ENCODE results near the gene UTP14C.
"Not testable (repeated sequence)": the region's sequence is repeated elsewhere in the genome, so short reads cannot be mapped to it uniquely, and the experiment has no call there.

The UTP14C gene

GRCh38 chr13:52016296-52016695, 8.2 kb upstream of the UTP14C start:
- Mint-ChIP-seq H3K27ac (no peak overlapping the region), H3K9me3 (no peaks in the 10 kb centered on the region), H3K4me3 (no peak overlapping the region), H3K36me3 (peaks cover 53% of the 10 kb centered on the region), H3K4me1 (peaks cover 23% of the 10 kb centered on the region), H3K27me3 (peaks cover 3% of the 10 kb centered on the region)
- no peak for ATAC-seq

DNA sequence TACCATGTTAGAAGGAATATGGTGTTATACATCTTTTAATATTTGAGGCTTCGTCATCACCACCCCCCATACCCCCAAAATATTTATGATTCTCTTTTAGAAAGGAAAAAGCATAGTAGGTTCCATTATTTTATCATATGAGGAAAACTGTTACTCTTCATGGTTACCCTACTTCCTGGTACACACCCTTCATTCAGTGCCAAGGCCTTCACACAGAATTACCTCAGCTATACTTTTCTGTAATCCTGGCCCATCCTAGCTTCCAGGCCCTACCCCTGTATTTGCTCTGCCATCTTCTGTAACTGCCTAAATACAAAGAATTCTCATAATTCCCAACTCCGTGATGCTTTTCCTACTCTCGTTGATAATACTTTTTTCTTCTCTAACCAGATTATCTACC, 4.3 kb upstream of the UTP14C start:
- Mint-ChIP-seq H3K4me1 (peaks cover 19% of the 10 kb centered on the region), H3K27ac (no peak overlapping the region), H3K9me3 (no peaks in the 10 kb centered on the region), H3K27me3 (no peaks in the 10 kb centered on the region), H3K36me3 (peaks cover 78% of the 10 kb centered on the region), H3K4me3 (no peak overlapping the region)
- no peak for ATAC-seq

- peaks cover 38% of the 10 kb centered on the region for H3K4me1 Mint-ChIP-seq
- no peak for ATAC-seq
- no peak overlapping the region for H3K27ac Mint-ChIP-seq
- H3K27me3 Mint-ChIP-seq = no peaks in the 10 kb centered on the region
- H3K9me3 Mint-ChIP-seq = peaks cover 10% of the 10 kb centered on the region
- H3K4me3 Mint-ChIP-seq = no peak overlapping the region
- peaks cover 80% of the 10 kb centered on the region for H3K36me3 Mint-ChIP-seq
Measured at GRCh38 chr13:52022356-52022755, 2.1 kb upstream of the UTP14C start.

GRCh38 chr13:52025475-52026245, 1.2 kb downstream of the UTP14C start:
- Mint-ChIP-seq H3K27me3 (no peaks in the 10 kb centered on the region), H3K4me3 (no peak overlapping the region), H3K4me1 (peaks cover 29% of the 10 kb centered on the region), H3K27ac (no peak overlapping the region), H3K9me3 (peaks cover 13% of the 10 kb centered on the region), H3K36me3 (peaks cover 83% of the 10 kb centered on the region)
- ATAC-seq = no peak

DNA sequence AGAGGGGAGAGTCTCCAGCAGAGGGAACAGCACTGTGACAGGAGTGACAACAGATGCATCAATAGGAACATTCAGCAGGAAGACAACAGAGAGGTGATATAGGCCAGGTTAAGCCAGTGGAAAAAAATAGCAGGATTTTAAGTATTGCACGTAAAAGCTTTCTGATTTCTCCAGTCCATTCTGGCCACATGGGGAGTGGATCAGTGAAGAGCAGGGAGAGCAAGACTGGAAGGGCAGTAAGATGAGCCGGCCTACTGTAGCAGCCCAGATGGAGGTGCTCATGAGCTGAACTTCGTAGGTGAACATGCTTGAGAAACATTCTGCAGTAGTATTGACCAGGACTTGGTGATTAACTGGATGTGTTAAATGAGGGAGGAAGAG, 1.7 kb downstream of the UTP14C start:
- H3K4me3 Mint-ChIP-seq = no peak overlapping the region
- H3K4me1 Mint-ChIP-seq = peaks cover 29% of the 10 kb centered on the region
- H3K36me3 Mint-ChIP-seq = peaks cover 81% of the 10 kb centered on the region
- H3K9me3 Mint-ChIP-seq = peaks cover 13% of the 10 kb centered on the region
- ATAC-seq = no peak
- no peaks in the 10 kb centered on the region for H3K27me3 Mint-ChIP-seq
- no peak overlapping the region for H3K27ac Mint-ChIP-seq

- ATAC-seq = no peak
- no peaks in the 10 kb centered on the region for H3K27me3 Mint-ChIP-seq
- H3K36me3 Mint-ChIP-seq = peaks cover 75% of the 10 kb centered on the region
- no peak overlapping the region for H3K4me3 Mint-ChIP-seq
- no peak overlapping the region for H3K27ac Mint-ChIP-seq
- peaks cover 29% of the 10 kb centered on the region for H3K4me1 Mint-ChIP-seq
- peaks cover 13% of the 10 kb centered on the region for H3K9me3 Mint-ChIP-seq
Measured at GRCh38 chr13:52027832-52028231, 3.3 kb downstream of the UTP14C start.

GRCh38 chr13:52029569-52029968, 5.1 kb downstream of the UTP14C start:
- ATAC-seq = no peak
- H3K4me3 Mint-ChIP-seq = no peak overlapping the region
- peaks cover 13% of the 10 kb centered on the region for H3K9me3 Mint-ChIP-seq
- H3K27me3 Mint-ChIP-seq = no peaks in the 10 kb centered on the region
- no peak overlapping the region for H3K27ac Mint-ChIP-seq
- peaks cover 29% of the 10 kb centered on the region for H3K4me1 Mint-ChIP-seq
- H3K36me3 Mint-ChIP-seq = peaks cover 62% of the 10 kb centered on the region

DNA sequence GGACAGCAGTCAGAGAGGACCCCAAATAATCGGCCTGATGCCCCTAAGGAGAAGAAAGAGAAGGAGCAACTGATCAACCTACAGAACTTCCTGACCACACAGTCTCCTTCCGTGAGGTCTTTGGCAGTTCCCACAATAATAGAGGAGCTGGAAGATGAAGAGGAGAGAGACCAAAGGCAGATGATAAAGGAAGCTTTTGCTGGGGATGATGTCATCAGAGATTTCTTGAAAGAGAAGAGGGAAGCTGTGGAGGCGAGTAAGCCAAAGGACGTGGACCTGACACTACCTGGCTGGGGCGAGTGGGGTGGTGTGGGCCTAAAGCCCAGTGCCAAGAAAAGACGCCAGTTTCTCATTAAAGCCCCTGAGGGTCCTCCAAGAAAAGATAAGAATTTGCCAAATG, 5.9 kb downstream of the UTP14C start:
- H3K27me3 Mint-ChIP-seq, H3K4me3 Mint-ChIP-seq, H3K27ac Mint-ChIP-seq, ATAC-seq: not testable (repeated sequence)
- Mint-ChIP-seq H3K4me1 (peaks cover 25% of the 10 kb centered on the region), H3K9me3 (peaks cover 13% of the 10 kb centered on the region), H3K36me3 (peaks cover 59% of the 10 kb centered on the region)

GRCh38 chr13:52033039-52033438, 8.5 kb downstream of the UTP14C start:
- Mint-ChIP-seq H3K36me3 (peaks cover 42% of the 10 kb centered on the region), H3K4me1 (peaks cover 6% of the 10 kb centered on the region), H3K27ac (no peak overlapping the region), H3K9me3 (peaks cover 3% of the 10 kb centered on the region), H3K4me3 (no peak overlapping the region), H3K27me3 (no peaks in the 10 kb centered on the region)
- no peak for ATAC-seq

- Mint-ChIP-seq H3K27me3 (no peaks in the 10 kb centered on the region), H3K9me3 (peaks cover 7% of the 10 kb centered on the region), H3K4me3 (no peak overlapping the region), H3K27ac (no peak overlapping the region), H3K4me1 (no peaks in the 10 kb centered on the region), H3K36me3 (peaks cover 42% of the 10 kb centered on the region)
- no peak for ATAC-seq
Measured at GRCh38 chr13:52034616-52035226, 10.2 kb downstream of the UTP14C start.

DNA sequence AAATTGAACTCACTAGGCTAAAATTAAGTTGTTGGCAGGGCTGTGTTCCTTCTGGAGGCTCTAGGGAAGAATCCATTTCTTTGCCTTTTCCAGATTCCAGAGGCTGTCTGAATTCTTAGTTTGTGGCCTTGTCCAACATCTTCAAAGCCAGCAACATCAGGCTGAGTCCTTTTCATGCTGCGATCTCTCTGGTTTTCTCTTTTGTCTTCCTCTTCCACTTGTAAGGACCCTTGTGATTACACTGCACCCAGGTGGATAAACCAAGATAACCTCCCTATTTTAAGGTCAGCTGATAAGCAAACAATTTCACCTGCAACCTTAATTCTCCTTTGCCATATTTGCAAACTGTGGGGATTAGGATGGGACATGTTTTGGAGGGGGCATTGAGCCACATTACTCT, 11.5 kb downstream of the UTP14C start:
- Mint-ChIP-seq H3K27ac (no peak overlapping the region), H3K4me3 (no peak overlapping the region), H3K27me3 (no peaks in the 10 kb centered on the region), H3K9me3 (peaks cover 7% of the 10 kb centered on the region), H3K4me1 (no peaks in the 10 kb centered on the region), H3K36me3 (peaks cover 35% of the 10 kb centered on the region)
- ATAC-seq = no peak

- peaks cover 12% of the 10 kb centered on the region for H3K9me3 Mint-ChIP-seq
- no peak overlapping the region for H3K4me3 Mint-ChIP-seq
- H3K27ac Mint-ChIP-seq = no peak overlapping the region
- H3K36me3 Mint-ChIP-seq = peaks cover 36% of the 10 kb centered on the region
- no peak for ATAC-seq
- H3K27me3 Mint-ChIP-seq = no peaks in the 10 kb centered on the region
- no peaks in the 10 kb centered on the region for H3K4me1 Mint-ChIP-seq
Measured at GRCh38 chr13:52043675-52044074, 19.2 kb downstream of the UTP14C start.

DNA sequence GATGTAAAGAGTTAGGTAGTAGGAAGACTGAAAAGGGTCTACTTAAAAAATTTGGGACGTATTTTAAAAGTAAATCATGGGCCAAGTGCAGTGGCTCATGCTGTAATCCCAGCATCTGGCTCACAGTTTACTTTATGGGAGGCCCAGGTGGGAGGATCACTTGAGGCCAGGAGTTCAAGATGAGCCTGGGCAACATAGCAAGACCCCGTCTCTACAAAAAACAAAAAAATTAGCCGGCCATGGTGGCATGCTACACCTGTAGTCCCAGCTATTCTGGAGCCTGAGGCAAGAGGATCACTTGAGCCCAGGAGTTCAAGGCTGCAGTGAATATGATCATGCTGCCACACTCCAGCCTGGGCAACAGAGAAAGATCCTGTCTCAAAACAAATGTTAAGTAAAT, 23.0 kb downstream of the UTP14C start:
- Mint-ChIP-seq H3K4me3 (no peak overlapping the region), H3K4me1 (no peaks in the 10 kb centered on the region), H3K27me3 (no peaks in the 10 kb centered on the region), H3K9me3 (peaks cover 5% of the 10 kb centered on the region), H3K36me3 (peaks cover 13% of the 10 kb centered on the region), H3K27ac (no peak overlapping the region)
- no peak for ATAC-seq

GRCh38 chr13:52048516-52048915, 24.0 kb downstream of the UTP14C start:
- no peak for ATAC-seq
- Mint-ChIP-seq H3K27ac (no peak overlapping the region), H3K4me1 (no peaks in the 10 kb centered on the region)

GRCh38 chr13:52051400-52051799, 26.9 kb downstream of the UTP14C start:
- Mint-ChIP-seq H3K4me1 (no peaks in the 10 kb centered on the region), H3K9me3 (peaks cover 5% of the 10 kb centered on the region), H3K4me3 (no peak overlapping the region), H3K27ac (no peak overlapping the region), H3K27me3 (no peaks in the 10 kb centered on the region), H3K36me3 (no peaks in the 10 kb centered on the region)
- no peak for ATAC-seq

More at GRCh38 chr13:52048516-52048915, 24.0 kb downstream of the UTP14C start:
- Mint-ChIP-seq H3K27me3 (no peaks in the 10 kb centered on the region), H3K4me3 (no peak overlapping the region), H3K36me3 (peaks cover 10% of the 10 kb centered on the region), H3K9me3 (peaks cover 5% of the 10 kb centered on the region)

DNA sequence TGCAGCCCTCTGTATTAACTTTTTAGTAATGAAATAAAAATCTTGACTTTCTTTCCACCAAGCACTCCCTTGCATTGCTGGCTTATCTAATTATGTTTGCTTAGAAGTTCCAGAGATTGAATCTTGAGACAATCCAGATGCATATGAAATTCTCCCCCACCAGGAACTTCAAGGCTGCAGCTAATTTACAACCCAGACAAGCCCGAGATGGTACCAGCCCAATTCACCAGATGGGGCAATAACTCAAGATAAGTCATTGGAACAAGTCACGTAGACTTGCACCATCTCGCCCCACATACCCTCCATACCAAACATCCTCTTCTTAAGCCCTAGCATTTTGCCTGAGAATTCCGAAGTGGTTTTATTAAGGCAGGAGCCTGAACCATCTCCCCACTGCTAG, 29.0 kb downstream of the UTP14C start:
- H3K27me3 Mint-ChIP-seq = no peaks in the 10 kb centered on the region
- no peak for ATAC-seq
- H3K4me1 Mint-ChIP-seq = no peaks in the 10 kb centered on the region
- peaks cover 2% of the 10 kb centered on the region for H3K9me3 Mint-ChIP-seq
- no peak overlapping the region for H3K27ac Mint-ChIP-seq
- no peak overlapping the region for H3K4me3 Mint-ChIP-seq
- no peaks in the 10 kb centered on the region for H3K36me3 Mint-ChIP-seq
